ENCODE results near the gene PRR15. TPM values are rescaled to one million over a fixed set of nuclear protein-coding genes. Genes with fewer than 3 reads are reported as not detected.
A peak's percentile ranks its signal among the peaks of the same experiment; 100 is the strongest.

Gene PRR15
- total RNA-seq, 1 experiment from 2014 or later: not detected

GRCh38 chr7:29607259-29607658 lies 43.6 kb downstream of the PRR15 start:
- Histone ChIP-seq H3K36me3 (no peaks in the 10 kb centered on the region), H3K4me1 (replicated peaks) (peaks cover 41% of the 10 kb centered on the region), H3K9me3 (replicated peaks) (no peaks in the 10 kb centered on the region), H3K27me3 (replicated peaks) (no peaks in the 10 kb centered on the region), H3K4me3 (no peak overlapping the region), H3K27ac (no peak overlapping the region)
- DNase-seq (ENCODE audit: low read depth in 1 of 2, low spot score in 2 of 2): no peak

- Histone ChIP-seq H3K4me3 (no peak overlapping the region), H3K36me3 (no peaks in the 10 kb centered on the region), H3K9me3 (replicated peaks) (no peaks in the 10 kb centered on the region), H3K27me3 (replicated peaks) (no peaks in the 10 kb centered on the region), H3K27ac (no peak overlapping the region), H3K4me1 (replicated peaks) (peaks cover 43% of the 10 kb centered on the region)
- DNase-seq (ENCODE audit: low read depth in 1 of 2, low spot score in 2 of 2): peak; percentile 40 to 51
These were observed 44.3 kb downstream of the PRR15 start for GRCh38 chr7:29607889-29608288.

DNA sequence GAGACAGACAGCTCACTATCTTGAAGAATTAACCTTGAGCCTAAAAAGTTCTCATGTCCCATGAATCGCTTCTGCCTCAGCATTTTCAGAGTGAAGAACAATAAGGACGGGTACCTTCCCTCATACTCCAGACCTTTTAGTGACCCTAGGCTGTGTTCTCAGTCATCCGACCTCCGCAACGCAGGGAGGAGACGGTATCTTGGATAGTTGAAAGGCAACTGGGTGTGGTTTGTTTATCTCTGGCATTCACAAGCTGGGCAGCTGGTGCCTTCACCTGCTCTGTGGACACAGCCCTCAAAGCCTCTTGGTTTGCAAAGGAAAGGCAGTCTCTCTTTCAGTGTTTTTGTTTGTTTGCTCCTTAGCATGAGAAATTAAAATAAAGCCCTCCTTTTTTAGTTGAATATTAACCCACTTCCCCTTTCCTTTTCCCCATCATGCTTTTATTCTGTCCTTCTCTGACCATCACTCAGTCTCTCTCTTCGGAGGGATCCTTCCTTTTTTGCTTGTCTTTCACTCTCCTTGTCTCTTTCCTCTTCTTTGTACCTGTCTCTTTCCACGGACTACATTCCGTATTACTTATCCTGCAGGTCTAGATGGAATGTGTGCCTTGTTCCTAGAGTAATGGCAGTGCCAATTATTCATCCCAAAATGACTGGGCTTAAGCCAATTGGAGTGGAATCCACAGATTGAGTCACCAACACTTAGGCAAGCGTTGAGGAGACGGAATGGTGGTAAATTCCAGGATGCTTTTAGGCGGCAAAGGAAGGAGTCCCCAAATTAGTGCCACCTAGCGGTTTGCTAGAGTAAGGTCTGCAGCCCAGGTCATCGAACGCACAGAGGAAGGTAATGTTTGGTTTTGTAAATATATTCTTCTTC lies 45.8 kb downstream of the PRR15 start:
- H3K4me3 ChIP-seq: no peak overlapping the region
- no peaks in the 10 kb centered on the region for H3K36me3 ChIP-seq
- H3K9me3 ChIP-seq (replicated peaks): no peaks in the 10 kb centered on the region
- peaks cover 50% of the 10 kb centered on the region for H3K4me1 ChIP-seq (replicated peaks)
- H3K27me3 ChIP-seq (replicated peaks): no peaks in the 10 kb centered on the region
- DNase-seq (ENCODE audit: low read depth in 1 of 2, low spot score in 2 of 2): no peak
- H3K27ac ChIP-seq: no peak overlapping the region

GRCh38 chr7:29610086-29610485 lies 46.5 kb downstream of the PRR15 start:
- H3K27ac ChIP-seq: no peak overlapping the region

DNA sequence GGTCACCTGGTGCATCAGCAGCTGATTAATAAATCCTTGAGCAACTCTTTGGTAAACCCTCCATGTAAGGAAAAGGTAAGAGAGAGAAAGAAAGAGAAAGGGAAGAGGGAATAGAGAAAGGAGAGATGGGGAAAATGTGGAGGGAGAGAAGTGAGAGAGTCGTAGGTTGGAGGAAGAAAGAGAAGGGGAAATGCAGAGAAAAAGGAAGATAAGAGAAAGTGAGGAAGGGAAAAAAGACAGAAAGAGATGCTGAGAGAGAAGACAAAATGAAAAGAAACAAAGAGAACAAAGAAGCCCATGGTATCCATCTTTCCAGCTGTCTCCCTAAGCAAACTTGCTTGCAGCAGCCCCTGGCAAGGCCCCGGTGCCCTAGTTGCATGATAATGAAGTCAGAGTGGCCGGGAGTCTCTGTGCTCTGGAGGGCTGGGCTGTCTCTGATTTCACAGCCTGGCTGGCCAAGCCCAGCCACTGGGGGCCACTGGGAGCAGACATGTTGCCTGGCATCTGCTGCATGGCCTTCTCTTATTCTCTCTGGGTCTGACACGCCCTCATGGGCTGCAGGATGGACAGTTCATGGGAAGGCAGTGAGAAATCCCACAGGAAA lies 48.4 kb downstream of the PRR15 start:
- Histone ChIP-seq H3K27me3 (replicated peaks) (no peaks in the 10 kb centered on the region), H3K4me1 (replicated peaks) (peaks cover 34% of the 10 kb centered on the region), H3K27ac (no peak overlapping the region), H3K9me3 (replicated peaks) (no peaks in the 10 kb centered on the region), H3K4me3 (no peak overlapping the region), H3K36me3 (no peaks in the 10 kb centered on the region)
- no peak for DNase-seq (ENCODE audit: low read depth in 1 of 2, low spot score in 2 of 2)

More at GRCh38 chr7:29610086-29610485, 46.5 kb downstream of the PRR15 start:
- no peaks in the 10 kb centered on the region for H3K9me3 ChIP-seq (replicated peaks)
- no peaks in the 10 kb centered on the region for H3K36me3 ChIP-seq
- no peak overlapping the region for H3K4me3 ChIP-seq
- DNase-seq (ENCODE audit: low read depth in 1 of 2, low spot score in 2 of 2): no peak
- no peaks in the 10 kb centered on the region for H3K27me3 ChIP-seq (replicated peaks)
- H3K4me1 ChIP-seq (replicated peaks): peaks cover 50% of the 10 kb centered on the region

GRCh38 chr7:29612596-29612995 lies 49.0 kb downstream of the PRR15 start:
- Histone ChIP-seq H3K27me3 (replicated peaks) (no peaks in the 10 kb centered on the region), H3K27ac (peak overlapping the region; percentile 50; the same call in 1 of the 2 replicates), H3K4me1 (replicated peaks) (peaks cover 31% of the 10 kb centered on the region), H3K9me3 (replicated peaks) (no peaks in the 10 kb centered on the region), H3K4me3 (no peak overlapping the region), H3K36me3 (no peaks in the 10 kb centered on the region)
- no peak for DNase-seq (ENCODE audit: low read depth in 1 of 2, low spot score in 2 of 2)

DNA sequence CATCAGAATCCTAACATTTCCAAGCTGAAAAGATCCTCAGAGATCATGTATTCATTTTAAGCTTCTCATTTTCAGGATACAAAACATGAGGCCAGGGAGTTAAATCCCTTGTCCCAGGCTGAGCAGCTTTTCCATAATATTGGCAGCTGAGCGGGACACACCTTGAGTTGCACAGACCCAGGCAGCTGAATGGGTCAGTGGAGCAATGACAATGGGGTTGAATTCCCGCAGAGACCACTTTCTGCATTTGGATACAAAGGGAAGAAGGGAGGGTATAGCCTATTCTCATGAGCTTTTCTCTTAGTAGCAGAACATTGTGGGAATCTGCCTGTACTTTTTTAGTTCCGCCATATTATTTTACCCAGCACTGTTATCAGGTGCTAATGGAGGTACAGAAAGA lies 49.5 kb downstream of the PRR15 start:
- H3K27ac ChIP-seq: peak overlapping the region; percentile 50
- H3K4me1 ChIP-seq (replicated peaks): peaks cover 26% of the 10 kb centered on the region
- no peaks in the 10 kb centered on the region for H3K27me3 ChIP-seq (replicated peaks)
- no peaks in the 10 kb centered on the region for H3K36me3 ChIP-seq
- no peak for DNase-seq (ENCODE audit: low read depth in 1 of 2, low spot score in 2 of 2)
- no peaks in the 10 kb centered on the region for H3K9me3 ChIP-seq (replicated peaks)
- H3K4me3 ChIP-seq: no peak overlapping the region

DNA sequence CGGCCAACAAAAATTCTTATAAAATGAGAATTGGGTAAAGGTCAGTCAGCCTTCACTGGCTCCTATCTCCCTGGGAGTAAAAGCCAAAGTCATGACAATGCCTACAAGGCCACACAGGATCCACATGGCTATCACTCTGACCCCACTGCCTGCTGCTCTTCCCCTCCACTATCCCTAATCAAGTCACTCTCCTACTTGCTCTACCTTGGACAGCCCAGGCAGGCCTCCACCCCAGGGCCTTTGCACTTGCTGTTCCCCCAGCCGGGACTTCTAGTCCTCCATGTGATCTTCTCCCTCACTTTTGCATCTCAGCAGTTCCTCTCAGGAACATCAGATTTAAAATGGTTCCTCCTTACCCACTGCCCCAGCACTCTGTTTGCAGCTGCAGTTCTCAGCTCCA lies 50.6 kb downstream of the PRR15 start:
- Histone ChIP-seq H3K27ac (no peak overlapping the region), H3K9me3 (replicated peaks) (no peaks in the 10 kb centered on the region), H3K27me3 (replicated peaks) (no peaks in the 10 kb centered on the region), H3K4me1 (replicated peaks) (peaks cover 15% of the 10 kb centered on the region), H3K4me3 (no peak overlapping the region), H3K36me3 (no peaks in the 10 kb centered on the region)
- DNase-seq (ENCODE audit: low read depth in 1 of 2, low spot score in 2 of 2): no peak

Other genes starting within 250 kb of the PRR15 start
- gene WIPF3, start 242.7 kb downstream of the PRR15 start, total RNA-seq (2014; rRNA removed; shearing (Covaris generic)): not detected in 2 replicates